ENCODE measurements around the gene GRK5.

The GRK5 gene

DNA sequence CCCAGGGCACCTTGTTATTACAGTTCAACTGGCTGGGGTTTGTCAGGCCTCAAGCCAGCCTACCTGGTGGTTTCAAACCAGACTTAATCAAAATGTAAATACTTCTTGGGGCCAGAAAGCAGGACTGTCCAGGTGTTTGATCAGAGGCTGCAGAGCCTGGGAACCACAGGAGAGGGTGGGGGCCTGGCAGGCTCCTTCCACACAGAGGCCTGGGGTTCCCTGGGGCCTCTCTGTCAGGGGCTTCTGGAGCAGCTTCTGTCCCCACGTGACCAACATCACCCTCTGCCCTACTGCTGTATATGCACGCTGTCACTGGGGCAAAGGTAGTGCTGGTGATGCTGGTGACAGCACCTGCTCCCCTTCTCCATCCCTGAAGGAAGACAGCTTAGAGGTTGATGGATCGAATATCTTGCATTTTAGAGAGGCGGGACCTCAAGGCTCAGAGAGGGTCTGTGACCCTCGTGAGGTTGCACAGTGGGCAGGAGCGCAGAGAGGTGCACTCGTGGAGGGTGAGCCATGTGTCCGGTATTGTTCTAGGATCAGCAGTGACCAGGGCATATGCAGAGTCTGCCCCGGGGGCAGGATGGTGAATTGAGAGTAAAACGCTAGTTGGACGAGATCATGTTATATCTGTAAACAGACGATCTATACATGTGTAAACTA, 95.4 kb downstream of the GRK5 start:
- Histone ChIP-seq H3F3A (ENCODE audit: insufficient read depth, low read length) (peaks cover 20% of the 10 kb centered on the region), H3K4me2 (ENCODE audit: low read depth, low read length) (no peak overlapping the region), H3K79me2 (ENCODE audit: low read length) (peaks cover 16% of the 10 kb centered on the region), H3K4me3 (ENCODE audit: low read length) (no peak overlapping the region), H3K27me3 (replicated peaks; ENCODE audit: insufficient read depth, low read length) (no peaks in the 10 kb centered on the region), H3K4me1 (ENCODE audit: low read length) (peaks cover 27% of the 10 kb centered on the region), H2AFZ (ENCODE audit: low read length) (no peak overlapping the region), H4K20me1 (ENCODE audit: insufficient read depth, low read length) (no peaks in the 10 kb centered on the region), H3K9ac (ENCODE audit: low read length) (no peak overlapping the region), H3K9me3 (replicated peaks; ENCODE audit: insufficient read depth, low read length) (no peaks in the 10 kb centered on the region), H3K27ac (ENCODE audit: low read length) (no peak overlapping the region), H3K9me2 (replicated peaks; ENCODE audit: insufficient read depth, low read length) (no peaks in the 10 kb centered on the region), H3K36me3 (replicated peaks; ENCODE audit: insufficient read depth, low read length) (no peaks in the 10 kb centered on the region)
- no peak for DNase-seq
- no peak for TF ChIP-seq EZH2 (optimal IDR thresholded peaks at IDR 0.05; ENCODE audit: low read depth, low read length)
- no peak for TF ChIP-seq EZH2phosphoT487 (IDR thresholded peaks at IDR 0.05; ENCODE audit: low read length)
- TF ChIP-seq, protein P1, sequence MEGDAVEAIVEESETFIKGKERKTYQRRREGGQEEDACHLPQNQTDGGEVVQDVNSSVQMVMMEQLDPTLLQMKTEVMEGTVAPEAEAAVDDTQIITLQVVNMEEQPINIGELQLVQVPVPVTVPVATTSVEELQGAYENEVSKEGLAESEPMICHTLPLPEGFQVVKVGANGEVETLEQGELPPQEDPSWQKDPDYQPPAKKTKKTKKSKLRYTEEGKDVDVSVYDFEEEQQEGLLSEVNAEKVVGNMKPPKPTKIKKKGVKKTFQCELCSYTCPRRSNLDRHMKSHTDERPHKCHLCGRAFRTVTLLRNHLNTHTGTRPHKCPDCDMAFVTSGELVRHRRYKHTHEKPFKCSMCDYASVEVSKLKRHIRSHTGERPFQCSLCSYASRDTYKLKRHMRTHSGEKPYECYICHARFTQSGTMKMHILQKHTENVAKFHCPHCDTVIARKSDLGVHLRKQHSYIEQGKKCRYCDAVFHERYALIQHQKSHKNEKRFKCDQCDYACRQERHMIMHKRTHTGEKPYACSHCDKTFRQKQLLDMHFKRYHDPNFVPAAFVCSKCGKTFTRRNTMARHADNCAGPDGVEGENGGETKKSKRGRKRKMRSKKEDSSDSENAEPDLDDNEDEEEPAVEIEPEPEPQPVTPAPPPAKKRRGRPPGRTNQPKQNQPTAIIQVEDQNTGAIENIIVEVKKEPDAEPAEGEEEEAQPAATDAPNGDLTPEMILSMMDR (IDR thresholded peaks at IDR 0.05; ENCODE audit: low read length): no peak

DNA sequence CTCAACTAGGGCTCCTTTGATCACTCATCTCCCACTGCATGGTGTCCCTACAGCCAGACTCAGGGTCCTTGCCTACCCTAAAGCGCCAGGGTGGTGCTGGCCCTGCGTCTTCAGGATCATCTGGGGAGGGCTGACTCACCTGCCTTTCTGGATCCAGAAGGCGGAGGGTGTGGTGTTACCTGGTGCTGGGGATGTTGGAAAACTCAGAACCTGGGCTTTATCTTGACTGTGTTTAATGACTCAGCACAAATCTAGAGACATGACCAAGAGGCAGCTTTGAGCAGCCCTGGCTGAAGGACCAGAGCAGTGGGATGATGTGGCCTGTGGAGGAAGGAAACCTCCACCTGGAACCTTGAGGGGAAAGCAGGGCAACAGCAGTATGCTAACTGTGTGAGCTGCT, 96.5 kb downstream of the GRK5 start:
- peaks cover 28% of the 10 kb centered on the region for H3K79me2 ChIP-seq (ENCODE audit: low read length)
- H4K20me1 ChIP-seq (ENCODE audit: insufficient read depth, low read length): no peaks in the 10 kb centered on the region
- no peaks in the 10 kb centered on the region for H3K9me3 ChIP-seq (replicated peaks; ENCODE audit: insufficient read depth, low read length)
- no peaks in the 10 kb centered on the region for H3K36me3 ChIP-seq (replicated peaks; ENCODE audit: insufficient read depth, low read length)
- H3F3A ChIP-seq (ENCODE audit: insufficient read depth, low read length): peaks cover 20% of the 10 kb centered on the region
- peaks cover 38% of the 10 kb centered on the region for H3K4me1 ChIP-seq (ENCODE audit: low read length)
- H3K4me3 ChIP-seq (ENCODE audit: low read length): no peak overlapping the region
- H3K27me3 ChIP-seq (replicated peaks; ENCODE audit: insufficient read depth, low read length): no peaks in the 10 kb centered on the region
- TF ChIP-seq, protein P1 (IDR thresholded peaks at IDR 0.05; ENCODE audit: low read length): no peak
- no peak overlapping the region for H3K4me2 ChIP-seq (ENCODE audit: low read depth, low read length)
- H3K9ac ChIP-seq (ENCODE audit: low read length): no peak overlapping the region
- H3K27ac ChIP-seq (ENCODE audit: low read length): no peak overlapping the region
- no peak overlapping the region for H2AFZ ChIP-seq (ENCODE audit: low read length)
- H3K9me2 ChIP-seq (replicated peaks; ENCODE audit: insufficient read depth, low read length): no peaks in the 10 kb centered on the region
- no peak for DNase-seq

DNA sequence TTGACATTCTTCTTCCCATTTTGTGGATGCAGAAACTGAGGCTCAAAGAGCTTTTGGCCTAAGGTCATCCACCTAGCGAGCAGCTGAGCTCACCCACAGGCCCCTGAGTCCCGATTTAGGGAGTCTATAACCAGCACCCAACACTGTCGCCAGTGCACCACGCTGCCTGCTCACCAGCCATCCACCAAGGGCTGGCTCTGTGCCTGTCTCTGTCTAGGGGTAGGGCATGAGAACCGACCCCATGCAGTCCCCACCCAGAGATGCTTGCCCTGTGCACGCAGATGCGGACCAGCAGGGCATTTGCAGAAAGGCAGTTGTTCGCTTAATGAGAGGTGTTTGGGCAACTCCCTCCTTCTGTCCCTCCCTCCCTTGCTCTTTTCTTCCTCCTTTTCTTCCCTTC, 97.2 kb downstream of the GRK5 start:
- H2AFZ ChIP-seq (ENCODE audit: low read length): peak overlapping the region; percentile 52; the same call in 1 of the 2 replicates
- H3K79me2 ChIP-seq (ENCODE audit: low read length): peaks cover 34% of the 10 kb centered on the region
- H3K4me2 ChIP-seq (ENCODE audit: low read depth, low read length): no peak overlapping the region; the same call in 1 of the 2 replicates
- H3K27ac ChIP-seq (ENCODE audit: low read length): peak overlapping the region; percentile 98; the same call in 1 of the 2 replicates
- no peaks in the 10 kb centered on the region for H3K36me3 ChIP-seq (replicated peaks; ENCODE audit: insufficient read depth, low read length)
- no peaks in the 10 kb centered on the region for H3K9me3 ChIP-seq (replicated peaks; ENCODE audit: insufficient read depth, low read length)
- no peak overlapping the region for H3K9ac ChIP-seq (ENCODE audit: low read length)
- H3K4me1 ChIP-seq (ENCODE audit: low read length): peaks cover 43% of the 10 kb centered on the region
- no peaks in the 10 kb centered on the region for H3K27me3 ChIP-seq (replicated peaks; ENCODE audit: insufficient read depth, low read length)
- H3K9me2 ChIP-seq (replicated peaks; ENCODE audit: insufficient read depth, low read length): no peaks in the 10 kb centered on the region
- no peak for DNase-seq
- no peaks in the 10 kb centered on the region; the same call in 1 of the 2 replicates for H4K20me1 ChIP-seq (ENCODE audit: insufficient read depth, low read length)
- no peak overlapping the region for H3K4me3 ChIP-seq (ENCODE audit: low read length)
- no peak for TF ChIP-seq EZH2 (optimal IDR thresholded peaks at IDR 0.05; ENCODE audit: low read depth, low read length)
- TF ChIP-seq EZH2phosphoT487 (IDR thresholded peaks at IDR 0.05; ENCODE audit: low read length): no peak
- TF ChIP-seq, protein P1 (IDR thresholded peaks at IDR 0.05; ENCODE audit: low read length): no peak
- H3F3A ChIP-seq (ENCODE audit: insufficient read depth, low read length): peaks cover 20% of the 10 kb centered on the region

Measured in MM.1S (cell line).